A549 (cell line): Measurements from ENCODE around the gene ABL1. TPM values are rescaled to one million over a fixed set of nuclear protein-coding genes. Genes with fewer than 3 reads are reported as not detected.

Experiments
- ATAC-seq, 2 experiments: fragments of 200-7000 bp in 1 of 2; fragments of >200 bp in 1 of 2; cut with Nextera tagmentation in 1 of 2; cut with Tn5 transposase in 1 of 2; 3 replicates each; pipeline versions ENCODE4 v1.8.0 to v1.9.1; 2018 to 2020; ENCODE audit warnings: mild to moderate bottlenecking in 1 of 2, moderate library complexity in 1 of 2
- CTCF ChIA-PET: fragments of 300-600 bp; sonication (Branson Sonifier 250); formaldehyde crosslinking; extraction: SDS; loops from one replicate; lab custom pipeline; 2021; ENCODE audit warnings: antibody characterized with exemption, inconsistent platforms; lab: Yijun Ruan, JAX
- POLR2A ChIA-PET: fragments of 350-600 bp; formaldehyde crosslinking; extraction: SDS; loops from one replicate; lab custom pipeline; 2021; ENCODE audit warnings: antibody characterized with exemption, inconsistent platforms; lab: Yijun Ruan, JAX
- DNase-seq, 2 experiments: peaks; one replicate each; pipeline versions ENCODE4 v3.0.0 to v3.0.0-alpha.2; 2011 to 2016; ENCODE audit warnings: low read depth in 1 of 2, low spot score in 1 of 2
- FAIRE-seq: peaks from 2 replicates; lab custom pipeline; 2011; peaks lifted over from hg19 to GRCh38; lab: Jason Lieb, UNC
- H3K27ac ChIP-seq, 2 experiments: fragments of >200 bp; sonication (Bioruptor Twin); formaldehyde crosslinking; 3 replicates each; pipeline ENCODE4 v1.5.1; 2016 to 2017
- H3K4me1 ChIP-seq: fragments of >200 bp; sonication (Bioruptor Twin); formaldehyde crosslinking; 3 replicates; pipeline ENCODE4 v1.6.1; 2016
- H3K4me2 ChIP-seq: fragments of >200 bp; sonication (Bioruptor Twin); formaldehyde crosslinking; 3 replicates; pipeline ENCODE4 v1.6.1; 2016
- H3K4me3 ChIP-seq: fragments of >200 bp; sonication (Bioruptor Twin); formaldehyde crosslinking; 3 replicates; pipeline ENCODE4 v1.5.1; 2016
- H3K9me3 ChIP-seq: fragments of >200 bp; sonication (Bioruptor Twin); formaldehyde crosslinking; 3 replicates; pipeline ENCODE4 v1.6.1; 2016
- BHLHE40 ChIP-seq: IDR thresholded peaks from 2 replicates; pipeline ENCODE4 v1.6.1; 2012; ENCODE audit warnings: low read depth, low read length, inconsistent platforms
- CEBPB ChIP-seq, 2 experiments: fragments of >200 bp in 1 of 2; sonication (Bioruptor Twin) in 1 of 2; formaldehyde crosslinking in 1 of 2; IDR thresholded peaks; 2 replicates each; pipeline ENCODE4 v1.6.1; 2012 to 2016
- CHD2 ChIP-seq: fragments of 150-350 bp; IDR thresholded peaks from 2 replicates; pipeline ENCODE4 v1.6.1; 2014; ENCODE audit warnings: low read length; ENCODE audit not compliant: partially characterized antibody
- EHF ChIP-seq: fragments of 250-450 bp; sonication (Bioruptor Pico); IDR thresholded peaks from 2 replicates; pipeline ENCODE4 v1.5.0; 2020; ENCODE audit warnings: mild to moderate bottlenecking
- ELK1 ChIP-seq: fragments of 150-350 bp; IDR thresholded peaks from 2 replicates; pipeline ENCODE4 v1.6.1; 2014; ENCODE audit warnings: low read depth, mild to moderate bottlenecking, low read length
- EP300 ChIP-seq, 2 experiments: fragments of >200 bp; sonication (Bioruptor Twin); formaldehyde crosslinking; IDR thresholded peaks; 2 replicates in 1 of 2; 3 replicates in 1 of 2; pipeline ENCODE4 v1.6.1; 2016 to 2017
- ESRRA ChIP-seq: fragments of 150-350 bp; IDR thresholded peaks from 2 replicates; pipeline ENCODE4 v1.6.1; 2014; ENCODE audit warnings: mild to moderate bottlenecking, low read length, borderline replicate concordance
- FOXS1 ChIP-seq: fragments of 250-450 bp; sonication (Bioruptor Pico); IDR thresholded peaks from 2 replicates; pipeline ENCODE4 v1.5.0; 2020; ENCODE audit warnings: mild to moderate bottlenecking, moderate library complexity
- GATA3 ChIP-seq: IDR thresholded peaks from 2 replicates; pipeline ENCODE4 v1.6.1; 2012; ENCODE audit warnings: borderline replicate concordance
- HDAC2 ChIP-seq: fragments of 200-600 bp; sonication (generic); IDR thresholded peaks from 2 replicates; pipeline ENCODE4 v1.6.1; 2016
- HEYL ChIP-seq: fragments of 250-450 bp; sonication (Bioruptor Pico); IDR thresholded peaks from 2 replicates; pipeline ENCODE4 v1.8.0; 2021; ENCODE audit warnings: mild to moderate bottlenecking, moderate library complexity
- HMGXB4 ChIP-seq: fragments of 250-450 bp; sonication (Bioruptor Pico); IDR thresholded peaks from 2 replicates; pipeline ENCODE4 v1.5.0; 2021; ENCODE audit warnings: mild to moderate bottlenecking, moderate library complexity, borderline replicate concordance
- HOXB5 ChIP-seq: fragments of 250-450 bp; sonication (Bioruptor Pico); IDR thresholded peaks from 2 replicates; pipeline ENCODE4 v1.5.0; 2020; ENCODE audit warnings: mild to moderate bottlenecking, moderate library complexity
- MAZ ChIP-seq: fragments of 150-350 bp; IDR thresholded peaks from 2 replicates; pipeline ENCODE4 v1.6.1; 2014; ENCODE audit warnings: antibody characterized with exemption, low read depth, low read length, borderline replicate concordance
- NR3C1 ChIP-seq: fragments of >200 bp; sonication (Bioruptor Twin); formaldehyde crosslinking; IDR thresholded peaks from 3 replicates; pipeline ENCODE4 v1.6.1; 2017
- POLR2A ChIP-seq: IDR thresholded peaks from 2 replicates; pipeline ENCODE4 v1.6.1; 2012; ENCODE audit warnings: mild to moderate bottlenecking, low read length
- POLR2AphosphoS2 ChIP-seq: conservative IDR thresholded peaks from 2 replicates; pipeline ENCODE4 v1.6.1; 2012; ENCODE audit warnings: low read length, improper control_type of control experiment, inconsistent platforms
- RAD21 ChIP-seq, 2 experiments: fragments of >200 bp in 1 of 2; sonication (Bioruptor Twin) in 1 of 2; formaldehyde crosslinking in 1 of 2; IDR thresholded peaks in 1 of 2; conservative IDR thresholded peaks in 1 of 2; 2 replicates in 1 of 2; 3 replicates in 1 of 2; pipeline ENCODE4 v1.6.1; 2012 to 2018; ENCODE audit warnings: inconsistent platforms in 1 of 2
- RCOR1 ChIP-seq: fragments of 150-350 bp; IDR thresholded peaks from 2 replicates; pipeline ENCODE4 v1.6.1; 2014; ENCODE audit warnings: antibody characterized with exemption, low read length, low read depth
- RFX5 ChIP-seq: fragments of 450-650 bp; IDR thresholded peaks from 2 replicates; pipeline ENCODE4 v1.7.1; 2014; ENCODE audit warnings: antibody characterized with exemption, mild to moderate bottlenecking, moderate library complexity
- TFCP2L1 ChIP-seq: fragments of 250-450 bp; sonication (Bioruptor Pico); IDR thresholded peaks from 2 replicates; pipeline ENCODE4 v1.5.0; 2021; ENCODE audit warnings: mild to moderate bottlenecking
- ZC3H11A ChIP-seq: fragments of 450-650 bp; IDR thresholded peaks from 2 replicates; pipeline ENCODE4 v1.6.1; 2014; ENCODE audit warnings: antibody characterized with exemption, mild to moderate bottlenecking
- ZSCAN20 ChIP-seq: fragments of 250-450 bp; sonication (Bioruptor Pico); IDR thresholded peaks from 2 replicates; pipeline ENCODE4 v1.8.0; 2022; ENCODE audit warnings: mild to moderate bottlenecking, moderate library complexity
- WGBS: methylation state at CpG from one replicate; pipeline ENCODE4 v1.1.6; 2017; ENCODE audit errors: missing lambda C conversion rate; 5-methylcytosine and 5-hydroxymethylcytosine counted together
- polyA plus RNA-seq, 4 experiments: library from polyadenylated mRNA; depleted of rRNA in 3 of 4; stranded (reverse); fragments of >200 nt; fragmentation: RNase III in 1 of 4; extraction: RNeasy Plus Mini Kit Qiagen cat#74134 plus additional on column Dnase treatment in 1 of 4; gene quantifications; 2 replicates in 3 of 4; 3 replicates in 1 of 4; pipeline ENCODE4 v1.2.3, GENCODE V29; 2011 to 2017
- TF ChIP-seq, protein P1 (sequence below): fragments of >200 bp; sonication (Bioruptor Twin); formaldehyde crosslinking; IDR thresholded peaks from 3 replicates; pipeline ENCODE4 v1.6.1; 2016

ABL1 gene
- polyA plus RNA-seq, 2 of the 4 experiments (the other 2 are of a cell fraction): 26.5 to 32.4 TPM

- Histone ChIP-seq H3K4me1 (peaks cover 5% of the 10 kb centered on the region; the same call in 1 of the 3 replicates), H3K4me2 (no peak overlapping the region)
- DNase-seq (no peak), ATAC-seq (no peak)
- POLR2A ChIA-PET: no interaction called here
- TF ChIP-seq HEYL (CRISPR knock-in tag) (no peak), ELK1 (no peak), RFX5 (no peak), BHLHE40 (no peak)
- TF ChIP-seq, protein P1, sequence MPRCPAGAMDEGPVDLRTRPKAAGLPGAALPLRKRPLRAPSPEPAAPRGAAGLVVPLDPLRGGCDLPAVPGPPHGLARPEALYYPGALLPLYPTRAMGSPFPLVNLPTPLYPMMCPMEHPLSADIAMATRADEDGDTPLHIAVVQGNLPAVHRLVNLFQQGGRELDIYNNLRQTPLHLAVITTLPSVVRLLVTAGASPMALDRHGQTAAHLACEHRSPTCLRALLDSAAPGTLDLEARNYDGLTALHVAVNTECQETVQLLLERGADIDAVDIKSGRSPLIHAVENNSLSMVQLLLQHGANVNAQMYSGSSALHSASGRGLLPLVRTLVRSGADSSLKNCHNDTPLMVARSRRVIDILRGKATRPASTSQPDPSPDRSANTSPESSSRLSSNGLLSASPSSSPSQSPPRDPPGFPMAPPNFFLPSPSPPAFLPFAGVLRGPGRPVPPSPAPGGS: no peak
- TF ChIP-seq, all 56 proteins: peak for 0
- Histone ChIP-seq H3K4me3 (no peak overlapping the region), H3K27ac (no peak overlapping the region), H3K9me3 (no peaks in the 10 kb centered on the region)
- no peak for FAIRE-seq
- 94% methylated on average over 6 of the region's 6 CpGs for WGBS
- CTCF ChIA-PET: interaction anchor here (0.6 to 7.6 kb wide), 8 partner anchors 9 to 417 kb away, joined by 3 to 97 read pairs (median 4); partner anchors contain the start of gene FIBCD1
Measured at GRCh38 chr9:130877300-130877699, 42.2 kb downstream of the ABL1 start.

DNA sequence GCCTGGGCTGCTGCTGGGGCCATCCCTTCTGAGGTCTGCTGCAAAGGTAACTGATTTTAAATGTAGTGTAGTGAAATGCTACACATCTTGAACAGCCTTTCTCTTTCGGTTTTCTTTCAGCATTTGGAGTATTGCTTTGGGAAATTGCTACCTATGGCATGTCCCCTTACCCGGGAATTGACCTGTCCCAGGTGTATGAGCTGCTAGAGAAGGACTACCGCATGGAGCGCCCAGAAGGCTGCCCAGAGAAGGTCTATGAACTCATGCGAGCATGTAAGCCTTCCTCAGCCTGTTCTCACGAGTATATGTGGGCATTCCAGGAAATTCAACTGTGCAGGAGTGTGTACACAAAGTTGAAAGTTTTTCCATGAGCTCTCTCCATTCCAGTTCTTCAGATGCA lies 43.2 kb downstream of the ABL1 start:
- H3K4me3 ChIP-seq: no peak overlapping the region
- FAIRE-seq (no peak), ATAC-seq (no peak), DNase-seq (no peak)
- no peak overlapping the region for H3K27ac ChIP-seq
- ChIA-PET POLR2A (interaction anchor here (0.7 kb wide), 1 partner anchor 14 kb away, joined by 3 read pairs; no protein-coding TSS in a partner anchor), CTCF (interaction anchor here (0.6 to 7.6 kb wide), 7 partner anchors 11 to 121 kb away, joined by 3 to 97 read pairs (median 3); no protein-coding TSS in a partner anchor)
- no peak for TF ChIP-seq POLR2A
- TF ChIP-seq ZSCAN20 (CRISPR knock-in tag): no peak
- no peaks in the 10 kb centered on the region for H3K9me3 ChIP-seq
- 88% methylated on average over 6 of the region's 6 CpGs for WGBS
- no peak overlapping the region for H3K4me2 ChIP-seq
- H3K4me1 ChIP-seq: no peaks in the 10 kb centered on the region

- H3K4me3 ChIP-seq: no peak overlapping the region
- ChIA-PET POLR2A (no interaction called here), CTCF (interaction anchor here (0.6 to 7.6 kb wide), 7 partner anchors 13 to 173 kb away, joined by 3 to 97 read pairs (median 4); no protein-coding TSS in a partner anchor)
- FAIRE-seq: no peak
- TF ChIP-seq CEBPB (IDR thresholded peaks at IDR 0.05) (no peak), CHD2 (no peak), FOXS1 (CRISPR knock-in tag) (no peak), ESRRA (no peak), HDAC2 (no peak), MAZ (no peak), ZC3H11A (no peak), GATA3 (no peak), ZSCAN20 (CRISPR knock-in tag) (no peak), EHF (CRISPR knock-in tag) (no peak)
- TF ChIP-seq, all 56 proteins: peak for 0
- H3K27ac ChIP-seq: no peak overlapping the region
- ATAC-seq: no peak
- H3K4me1 ChIP-seq: no peaks in the 10 kb centered on the region
- no peak overlapping the region for H3K4me2 ChIP-seq
- DNase-seq: no peak
- no peaks in the 10 kb centered on the region for H3K9me3 ChIP-seq
- WGBS: 93% methylated on average over 9 of the region's 9 CpGs
Measured at GRCh38 chr9:130879863-130880411, 44.9 kb downstream of the ABL1 start.

- Histone ChIP-seq H3K4me2 (no peak overlapping the region), H3K4me3 (no peak overlapping the region), H3K9me3 (no peaks in the 10 kb centered on the region), H3K4me1 (no peaks in the 10 kb centered on the region), H3K27ac (no peak overlapping the region)
- 93% methylated on average over 16 of the region's 16 CpGs for WGBS
- POLR2A ChIA-PET: no interaction called here
- ATAC-seq (no peak), FAIRE-seq (no peak), DNase-seq (no peak)
- CTCF ChIA-PET: interaction anchor here (1.0 to 7.6 kb wide), 7 partner anchors 10 to 173 kb away, joined by 3 to 97 read pairs (median 5); no protein-coding TSS in a partner anchor
- TF ChIP-seq CEBPB (IDR thresholded peaks at IDR 0.05) (no peak), HEYL (CRISPR knock-in tag) (no peak), FOXS1 (CRISPR knock-in tag) (no peak), NR3C1 (no peak), RCOR1 (no peak), HOXB5 (CRISPR knock-in tag) (no peak), EP300 (IDR thresholded peaks at IDR 0.05) (no peak), RAD21 (conservative IDR thresholded peaks at IDR 0.05 in 1 of 2, IDR thresholded peaks at IDR 0.05 in 1 of 2) (no peak), TFCP2L1 (CRISPR knock-in tag) (no peak), POLR2AphosphoS2 (no peak), HMGXB4 (CRISPR knock-in tag) (no peak), EHF (CRISPR knock-in tag) (no peak)
- TF ChIP-seq, protein P1: no peak
Measured at GRCh38 chr9:130880599-130881220, 45.7 kb downstream of the ABL1 start.
